HEK293 (cell line): ENCODE results near the gene ARHGEF4.

Experiments used
- ZNF2 ChIP-seq: fragments of 450-650 bp; formaldehyde crosslinking; IDR thresholded peaks from 2 replicates; pipeline ENCODE4 v1.5.1; 2016; ENCODE audit warnings: missing biosample characterization, missing genetic modification characterization
- ZNF549 ChIP-seq: fragments of 450-650 bp; IDR thresholded peaks from 2 replicates; pipeline ENCODE4 v1.5.1; 2018; ENCODE audit warnings: missing biosample characterization, missing genetic modification characterization, mild to moderate bottlenecking, inconsistent platforms, moderate library complexity
- ZNF600 ChIP-seq: fragments of 450-650 bp; formaldehyde crosslinking; IDR thresholded peaks from 2 replicates; pipeline ENCODE4 v1.5.1; 2016; ENCODE audit warnings: missing biosample characterization, missing genetic modification characterization
- ZNF777 ChIP-seq: fragments of 450-650 bp; formaldehyde crosslinking; IDR thresholded peaks from 2 replicates; pipeline ENCODE4 v1.5.1; 2017; ENCODE audit warnings: missing biosample characterization, missing genetic modification characterization, borderline replicate concordance
- ZNF791 ChIP-seq: fragments of 450-650 bp; formaldehyde crosslinking; IDR thresholded peaks from 2 replicates; pipeline ENCODE4 v1.5.1; 2016; ENCODE audit warnings: missing biosample characterization, missing genetic modification characterization
- ZSCAN16 ChIP-seq: fragments of 450-650 bp; formaldehyde crosslinking; IDR thresholded peaks from 2 replicates; pipeline ENCODE4 v1.5.1; 2016; ENCODE audit warnings: missing biosample characterization, missing genetic modification characterization
- TF ChIP-seq, protein P1 (sequence below): fragments of 450-650 bp; formaldehyde crosslinking; conservative IDR thresholded peaks from 2 replicates; pipeline ENCODE4 v1.5.1; 2016; ENCODE audit warnings: low read depth, missing biosample characterization, missing genetic modification characterization
- TF ChIP-seq, protein P2 (sequence below): fragments of 450-650 bp; formaldehyde crosslinking; IDR thresholded peaks from 2 replicates; pipeline ENCODE4 v1.5.1; 2016; ENCODE audit warnings: missing biosample characterization, missing genetic modification characterization
- TF ChIP-seq, protein P3 (sequence below): fragments of 450-650 bp; formaldehyde crosslinking; IDR thresholded peaks from 2 replicates; pipeline ENCODE4 v1.5.1; 2016; ENCODE audit warnings: missing biosample characterization, missing genetic modification characterization

DNA sequence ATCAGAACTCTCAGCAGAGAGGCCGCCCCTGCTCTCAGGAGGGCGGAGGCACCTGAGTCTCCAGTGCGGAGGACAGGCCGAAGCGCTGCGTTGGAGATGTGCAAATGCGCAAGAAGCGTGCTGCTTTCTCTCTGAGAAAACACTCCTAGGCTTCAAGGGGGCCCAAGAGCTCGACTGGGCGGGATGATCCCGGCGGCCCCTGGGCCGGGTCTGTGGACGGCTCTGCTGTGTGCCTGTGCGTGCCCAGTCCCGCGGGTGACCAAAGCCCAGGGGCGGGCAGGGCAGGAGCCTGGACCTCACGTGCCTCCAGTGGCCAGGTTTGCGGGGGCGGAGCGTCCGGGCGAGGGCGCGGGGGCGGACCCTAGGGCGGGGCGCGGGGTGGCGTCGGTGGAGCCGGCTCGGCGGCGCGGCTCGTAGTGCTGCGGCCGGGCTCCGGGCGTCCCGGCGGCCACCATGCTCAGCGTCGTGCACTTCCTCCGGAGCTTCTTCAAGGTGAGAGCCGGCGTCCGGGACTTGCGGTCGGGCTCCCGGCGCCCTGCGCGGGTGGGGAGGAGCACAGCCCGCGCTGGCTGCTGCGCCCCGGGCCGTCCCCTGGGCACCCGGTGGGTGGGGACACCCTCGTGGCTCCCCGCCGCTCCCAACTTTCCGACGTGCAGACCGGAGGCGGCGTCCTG is at the start of gene ARHGEF4:
- TF ChIP-seq ZSCAN16 (tag by site-specific recombination) (no peak), ZNF549 (no peak), ZNF600 (tag by site-specific recombination) (no peak), ZNF791 (tag by site-specific recombination) (no peak), ZNF777 (no peak), ZNF2 (tag by site-specific recombination) (no peak)
- TF ChIP-seq, protein P1, sequence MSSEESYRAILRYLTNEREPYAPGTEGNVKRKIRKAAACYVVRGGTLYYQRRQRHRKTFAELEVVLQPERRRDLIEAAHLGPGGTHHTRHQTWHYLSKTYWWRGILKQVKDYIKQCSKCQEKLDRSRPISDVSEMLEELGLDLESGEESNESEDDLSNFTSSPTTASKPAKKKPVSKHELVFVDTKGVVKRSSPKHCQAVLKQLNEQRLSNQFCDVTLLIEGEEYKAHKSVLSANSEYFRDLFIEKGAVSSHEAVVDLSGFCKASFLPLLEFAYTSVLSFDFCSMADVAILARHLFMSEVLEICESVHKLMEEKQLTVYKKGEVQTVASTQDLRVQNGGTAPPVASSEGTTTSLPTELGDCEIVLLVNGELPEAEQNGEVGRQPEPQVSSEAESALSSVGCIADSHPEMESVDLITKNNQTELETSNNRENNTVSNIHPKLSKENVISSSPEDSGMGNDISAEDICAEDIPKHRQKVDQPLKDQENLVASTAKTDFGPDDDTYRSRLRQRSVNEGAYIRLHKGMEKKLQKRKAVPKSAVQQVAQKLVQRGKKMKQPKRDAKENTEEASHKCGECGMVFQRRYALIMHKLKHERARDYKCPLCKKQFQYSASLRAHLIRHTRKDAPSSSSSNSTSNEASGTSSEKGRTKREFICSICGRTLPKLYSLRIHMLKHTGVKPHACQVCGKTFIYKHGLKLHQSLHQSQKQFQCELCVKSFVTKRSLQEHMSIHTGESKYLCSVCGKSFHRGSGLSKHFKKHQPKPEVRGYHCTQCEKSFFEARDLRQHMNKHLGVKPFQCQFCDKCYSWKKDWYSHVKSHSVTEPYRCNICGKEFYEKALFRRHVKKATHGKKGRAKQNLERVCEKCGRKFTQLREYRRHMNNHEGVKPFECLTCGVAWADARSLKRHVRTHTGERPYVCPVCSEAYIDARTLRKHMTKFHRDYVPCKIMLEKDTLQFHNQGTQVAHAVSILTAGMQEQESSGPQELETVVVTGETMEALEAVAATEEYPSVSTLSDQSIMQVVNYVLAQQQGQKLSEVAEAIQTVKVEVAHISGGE (tag by site-specific recombination), result no peak; the same call in 1 of the 2 replicates
- TF ChIP-seq, protein P2, sequence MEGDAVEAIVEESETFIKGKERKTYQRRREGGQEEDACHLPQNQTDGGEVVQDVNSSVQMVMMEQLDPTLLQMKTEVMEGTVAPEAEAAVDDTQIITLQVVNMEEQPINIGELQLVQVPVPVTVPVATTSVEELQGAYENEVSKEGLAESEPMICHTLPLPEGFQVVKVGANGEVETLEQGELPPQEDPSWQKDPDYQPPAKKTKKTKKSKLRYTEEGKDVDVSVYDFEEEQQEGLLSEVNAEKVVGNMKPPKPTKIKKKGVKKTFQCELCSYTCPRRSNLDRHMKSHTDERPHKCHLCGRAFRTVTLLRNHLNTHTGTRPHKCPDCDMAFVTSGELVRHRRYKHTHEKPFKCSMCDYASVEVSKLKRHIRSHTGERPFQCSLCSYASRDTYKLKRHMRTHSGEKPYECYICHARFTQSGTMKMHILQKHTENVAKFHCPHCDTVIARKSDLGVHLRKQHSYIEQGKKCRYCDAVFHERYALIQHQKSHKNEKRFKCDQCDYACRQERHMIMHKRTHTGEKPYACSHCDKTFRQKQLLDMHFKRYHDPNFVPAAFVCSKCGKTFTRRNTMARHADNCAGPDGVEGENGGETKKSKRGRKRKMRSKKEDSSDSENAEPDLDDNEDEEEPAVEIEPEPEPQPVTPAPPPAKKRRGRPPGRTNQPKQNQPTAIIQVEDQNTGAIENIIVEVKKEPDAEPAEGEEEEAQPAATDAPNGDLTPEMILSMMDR (tag by site-specific recombination), result no peak
- TF ChIP-seq, protein P3, sequence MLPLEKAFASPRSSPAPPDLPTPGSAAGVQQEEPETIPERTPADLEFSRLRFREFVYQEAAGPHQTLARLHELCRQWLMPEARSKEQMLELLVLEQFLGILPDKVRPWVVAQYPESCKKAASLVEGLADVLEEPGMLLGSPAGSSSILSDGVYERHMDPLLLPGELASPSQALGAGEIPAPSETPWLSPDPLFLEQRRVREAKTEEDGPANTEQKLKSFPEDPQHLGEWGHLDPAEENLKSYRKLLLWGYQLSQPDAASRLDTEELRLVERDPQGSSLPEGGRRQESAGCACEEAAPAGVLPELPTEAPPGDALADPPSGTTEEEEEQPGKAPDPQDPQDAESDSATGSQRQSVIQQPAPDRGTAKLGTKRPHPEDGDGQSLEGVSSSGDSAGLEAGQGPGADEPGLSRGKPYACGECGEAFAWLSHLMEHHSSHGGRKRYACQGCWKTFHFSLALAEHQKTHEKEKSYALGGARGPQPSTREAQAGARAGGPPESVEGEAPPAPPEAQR (tag by site-specific recombination), result no peak
